HG03575 (cell line): ENCODE data around the gene RER1.

ENCODE experiments used
- ATAC-seq: cut with Tn5 transposase; IDR thresholded peaks from one replicate; pipeline ENCODE4 v1.9.1; 2021; ENCODE audit not compliant: unreplicated experiment, insufficient number of reproducible peaks, low FRiP score; ENCODE audit errors: extremely low read depth

Gene RER1

GRCh38 chr1:2451741-2452140, 60.1 kb downstream of the RER1 start:
- ATAC-seq: no peak

GRCh38 chr1:2452201-2452931, 60.7 kb downstream of the RER1 start:
- ATAC-seq: no peak

GRCh38 chr1:2452932-2453315, 61.3 kb downstream of the RER1 start:
- no peak for ATAC-seq

- no peak for ATAC-seq
These were observed 62.6 kb downstream of the RER1 start for GRCh38 chr1:2454227-2454626.
